ENCODE results near the gene IRF2BP1. TPM values are rescaled to one million over a fixed set of nuclear protein-coding genes. Genes with fewer than 3 reads are reported as not detected.

The IRF2BP1 gene
- total RNA-seq, 2 experiments from 2014 or later: 11.4 TPM

DNA sequence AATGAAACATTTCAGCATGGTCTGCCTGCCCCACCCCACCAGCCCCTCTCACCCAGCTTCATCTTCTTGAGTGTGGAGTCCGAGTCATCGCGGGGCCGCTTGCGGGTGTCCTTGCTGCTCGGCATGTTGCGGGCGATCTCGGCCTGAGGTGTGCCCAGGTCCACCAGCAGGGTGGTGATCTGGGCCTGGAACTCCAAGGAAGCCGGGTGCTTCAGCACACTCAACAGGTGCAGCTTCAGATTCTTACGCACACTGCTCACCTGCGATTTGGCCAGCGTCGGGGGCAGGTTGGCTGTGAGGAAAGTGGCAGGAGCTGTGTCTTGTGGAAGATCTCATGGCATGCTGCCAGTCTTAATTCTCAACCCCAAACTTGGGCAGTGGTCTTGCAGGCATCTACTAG lies 43.7 kb downstream of the IRF2BP1 start:
- CTCF ChIA-PET: no interaction called here
- Mint-ChIP-seq H3K4me1 (ENCODE audit: low read depth) (no peaks in the 10 kb centered on the region), H3K36me3 (ENCODE audit: low read depth) (peaks cover 65% of the 10 kb centered on the region), H3K4me3 (no peak overlapping the region), H3K27me3 (ENCODE audit: low read depth) (no peaks in the 10 kb centered on the region), H3K9me3 (no peaks in the 10 kb centered on the region), H3K27ac (no peak overlapping the region)
- no peak for DNase-seq
- intact Hi-C loops (cut with micrococcal nuclease): no loop called here

DNA sequence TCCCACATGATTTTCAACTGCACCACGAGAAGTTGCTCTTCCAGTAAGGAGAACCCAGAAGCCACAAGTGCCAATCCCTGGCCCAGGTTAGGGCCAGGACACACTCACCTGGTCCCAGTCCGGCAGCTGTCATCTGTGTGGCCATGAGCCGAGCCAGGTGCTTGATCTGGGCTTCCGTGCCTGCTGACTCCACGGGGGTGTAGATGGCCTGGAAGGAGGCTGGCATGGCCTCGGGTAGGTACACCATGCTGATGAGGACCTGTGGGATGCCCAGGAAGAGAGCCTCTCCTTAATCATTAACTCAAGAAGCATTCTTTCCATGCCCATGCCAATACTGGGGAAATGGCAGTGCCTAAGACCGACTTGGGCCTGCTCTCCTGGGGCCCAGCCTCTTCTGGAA lies 51.0 kb downstream of the IRF2BP1 start:
- no peak overlapping the region for H3K4me3 Mint-ChIP-seq

More for the DNA sequence above, 51.0 kb downstream of the IRF2BP1 start:
- no peaks in the 10 kb centered on the region for H3K9me3 Mint-ChIP-seq
- CTCF ChIA-PET: no interaction called here
- no peaks in the 10 kb centered on the region for H3K4me1 Mint-ChIP-seq (ENCODE audit: low read depth)
- no peak for DNase-seq
- no peaks in the 10 kb centered on the region for H3K27me3 Mint-ChIP-seq (ENCODE audit: low read depth)
- intact Hi-C loops (cut with micrococcal nuclease): no loop called here
- peaks cover 50% of the 10 kb centered on the region for H3K36me3 Mint-ChIP-seq (ENCODE audit: low read depth)
- H3K27ac Mint-ChIP-seq: no peak overlapping the region

Other genes starting within 250 kb of the IRF2BP1 start
- gene EML2, start 246.7 kb downstream of the IRF2BP1 start, total RNA-seq: 100 to 1,000 TPM; 145 to 159 TPM
- gene GIPR, start 217.9 kb downstream of the IRF2BP1 start, total RNA-seq: 1 to 10 TPM; 1.8 to 2.3 TPM
- 100 to 1,000 TPM; 976 to 988 TPM for gene SNRPD2, start 194.2 kb downstream of the IRF2BP1 start, total RNA-seq
- 10 to 100 TPM; 12.0 to 14.1 TPM for gene QPCTL, start 193.5 kb downstream of the IRF2BP1 start, total RNA-seq
- gene FBXO46, start 155.2 kb downstream of the IRF2BP1 start, total RNA-seq: 10 to 100 TPM; 21.8 to 23.2 TPM
- not detected for gene MEIOSIN, start 152.7 kb downstream of the IRF2BP1 start, total RNA-seq
- 1 to 10 TPM; 1.8 to 2.2 TPM for gene SIX5, start 116.9 kb downstream of the IRF2BP1 start, total RNA-seq
- gene DMPK, start 103.7 kb downstream of the IRF2BP1 start, total RNA-seq: 1 to 10 TPM; 6.1 TPM
- 10 to 100 TPM; 28.6 to 29.1 TPM for gene DMWD, start 93.3 kb downstream of the IRF2BP1 start, total RNA-seq
- under 1 TPM in 1 of 2 experiments, not detected in 1; 0.17 TPM for gene RSPH6A, start 70.8 kb downstream of the IRF2BP1 start, total RNA-seq
- gene SYMPK, start 23.0 kb downstream of the IRF2BP1 start, total RNA-seq: 10 to 100 TPM; 96.9 to 97.4 TPM
- under 1 TPM in 1 of 2 experiments, not detected in 1; 0.20 TPM for gene FOXA3, start 21.8 kb downstream of the IRF2BP1 start, total RNA-seq
- gene MYPOP, start 16.5 kb upstream of the IRF2BP1 start, total RNA-seq: 1 to 10 TPM; 4.5 to 4.8 TPM
- not detected for gene NANOS2, start 28.6 kb upstream of the IRF2BP1 start, total RNA-seq
- gene NOVA2, start 87.7 kb upstream of the IRF2BP1 start, total RNA-seq: not detected
- 10 to 100 TPM; 26.4 to 29.3 TPM for gene CCDC61, start 109.3 kb upstream of the IRF2BP1 start, total RNA-seq
- gene PGLYRP1, start 136.9 kb upstream of the IRF2BP1 start, total RNA-seq: not detected
- not detected for gene IGFL4, start 154.9 kb upstream of the IRF2BP1 start, total RNA-seq
- not detected for gene IGFL3, start 238.5 kb upstream of the IRF2BP1 start, total RNA-seq

Data from activated naive CD4-positive, alpha-beta T cell treated with anti-CD3 and anti-CD28 coated beads for 36 hours (primary cell).